Activated CD4-positive, alpha-beta T cell treated with anti-CD3 and anti-CD28 coated beads for 48 hours (primary cell): ENCODE results near the gene RASAL3.

Experiments used
- DNase-seq: peaks from one replicate; pipeline ENCODE4 v3.0.0-alpha.2; 2020

The RASAL3 gene

GRCh38 chr19:15448778-15449619 is 15.3 kb downstream of the RASAL3 start:
- no peak for DNase-seq

DNA sequence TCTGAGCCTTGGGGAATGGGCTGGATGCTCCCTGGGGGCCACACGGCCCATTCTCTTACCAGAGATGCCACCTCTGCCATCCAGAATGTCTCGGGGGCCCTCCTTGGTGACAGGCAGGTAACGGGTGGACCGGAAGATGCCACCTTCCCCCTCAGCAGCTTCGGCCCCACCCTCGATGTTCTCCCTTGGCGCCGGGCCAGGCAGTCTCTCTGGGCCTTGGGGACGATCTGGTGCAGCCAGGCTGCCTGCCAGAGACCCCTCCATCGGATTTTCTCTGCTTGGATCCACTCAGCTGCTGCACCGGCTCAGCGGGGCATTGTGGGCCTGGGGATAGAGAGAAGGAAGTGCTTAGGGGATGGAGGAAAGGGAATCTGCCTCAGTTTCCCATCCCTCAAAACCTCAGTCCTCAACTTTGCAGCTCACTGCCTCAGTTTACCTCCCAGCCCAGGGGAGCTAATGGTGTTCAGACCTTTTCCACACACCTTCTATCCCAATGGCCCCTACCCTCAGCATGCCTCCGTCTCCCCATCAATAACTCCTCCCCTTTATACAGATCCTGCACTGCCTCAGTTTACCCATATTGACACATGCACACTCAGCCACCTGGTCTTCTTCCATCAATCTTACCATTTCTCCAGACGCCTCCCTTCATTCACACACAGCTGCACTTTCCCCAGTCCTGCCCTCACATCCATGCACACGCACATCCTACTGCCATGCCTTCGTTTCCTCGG is 16.1 kb downstream of the RASAL3 start:
- DNase-seq = no peak

- DNase-seq = no peak
These were observed 17.3 kb downstream of the RASAL3 start for GRCh38 chr19:15447057-15447456.

DNA sequence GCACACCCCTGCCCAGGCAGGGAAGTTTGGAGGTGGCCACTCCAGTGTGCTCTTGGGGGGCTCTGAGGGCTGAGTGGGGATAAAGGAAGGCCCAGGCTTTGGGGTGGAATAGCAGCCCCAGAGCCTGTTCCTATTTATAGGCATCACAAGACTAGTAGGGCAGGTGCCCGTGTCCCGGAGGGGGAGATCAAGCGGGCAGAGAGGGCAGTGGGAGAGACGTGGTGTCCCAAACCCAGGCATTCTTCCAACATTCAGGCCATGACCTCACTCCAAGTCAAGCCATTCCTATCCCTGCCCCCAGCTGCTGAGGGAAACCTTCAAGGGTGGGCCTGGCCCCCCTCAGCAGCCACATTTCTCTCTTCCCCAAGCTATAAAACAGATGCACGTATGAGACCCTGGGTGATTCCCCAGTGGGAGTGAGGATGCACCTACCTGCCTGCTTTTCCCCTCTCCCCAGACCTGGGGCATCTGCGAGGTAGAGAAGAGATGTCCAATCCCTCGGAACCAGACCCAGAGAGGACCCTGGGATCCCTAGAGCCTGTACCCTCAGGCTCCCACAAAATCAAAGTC is 18.5 kb downstream of the RASAL3 start:
- DNase-seq = no peak

GRCh38 chr19:15445227-15445605 is 19.1 kb downstream of the RASAL3 start:
- DNase-seq = no peak

- DNase-seq = no peak
These were observed 19.7 kb downstream of the RASAL3 start for GRCh38 chr19:15444505-15445226.

DNA sequence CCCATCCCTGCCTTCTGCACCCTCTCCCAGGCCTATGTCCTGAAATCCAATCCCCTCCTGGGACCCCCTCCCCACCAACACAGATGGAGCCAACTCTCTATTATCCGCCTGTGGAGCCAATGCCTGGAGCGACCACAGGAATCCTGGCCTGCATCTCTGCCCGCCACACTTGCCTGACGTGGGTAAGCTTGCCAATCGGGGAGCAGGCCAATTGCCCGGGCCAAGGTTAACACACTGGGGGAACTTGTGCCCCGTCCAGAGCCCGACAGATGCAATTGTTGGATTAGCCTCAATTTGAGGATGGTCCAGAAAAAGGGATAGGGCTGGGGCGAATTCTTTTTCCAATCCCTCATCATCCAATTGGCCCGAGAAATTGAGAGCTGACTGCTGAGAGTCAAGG is 20.5 kb downstream of the RASAL3 start:
- no peak for DNase-seq

- DNase-seq = no peak
These were observed 21.0 kb downstream of the RASAL3 start for GRCh38 chr19:15443325-15443724.

DNA sequence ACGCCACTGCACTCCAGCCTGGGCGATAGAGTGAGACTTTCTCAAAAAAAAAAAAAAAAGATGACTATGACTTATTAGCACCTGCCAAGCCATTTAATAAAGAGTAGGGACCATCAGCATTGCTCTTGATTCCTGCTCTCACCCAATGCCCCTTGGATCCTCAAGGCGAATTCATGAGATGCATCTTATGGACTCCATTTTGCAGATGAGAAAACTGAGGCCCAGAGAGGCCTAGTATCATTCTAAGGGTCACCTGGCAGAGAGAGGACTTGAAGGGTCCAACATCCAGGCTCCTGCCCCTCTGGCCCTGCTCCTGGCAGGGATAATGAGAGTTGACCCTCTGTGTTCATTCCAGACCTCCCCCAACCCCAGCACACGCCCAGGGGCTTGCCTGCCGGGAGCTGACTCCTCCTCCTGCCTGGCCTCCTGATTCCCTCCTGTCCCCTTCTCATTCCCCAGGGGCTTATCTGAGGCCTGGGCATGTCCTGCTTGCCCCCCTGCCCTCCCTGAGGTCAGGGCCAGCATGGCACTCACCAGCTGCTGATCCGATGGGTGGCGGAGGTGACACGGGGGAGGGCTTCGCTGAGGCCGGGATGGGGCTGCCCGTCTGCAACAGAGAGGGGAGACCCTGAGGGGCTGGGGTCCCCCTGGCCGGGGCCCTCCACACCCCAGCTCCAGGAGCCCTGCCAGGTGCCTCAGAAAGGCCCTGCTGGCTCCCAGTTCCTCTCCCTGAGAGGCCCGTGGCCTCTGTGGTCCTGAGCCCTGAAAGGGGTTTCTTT is 22.0 kb downstream of the RASAL3 start:
- no peak for DNase-seq

DNA sequence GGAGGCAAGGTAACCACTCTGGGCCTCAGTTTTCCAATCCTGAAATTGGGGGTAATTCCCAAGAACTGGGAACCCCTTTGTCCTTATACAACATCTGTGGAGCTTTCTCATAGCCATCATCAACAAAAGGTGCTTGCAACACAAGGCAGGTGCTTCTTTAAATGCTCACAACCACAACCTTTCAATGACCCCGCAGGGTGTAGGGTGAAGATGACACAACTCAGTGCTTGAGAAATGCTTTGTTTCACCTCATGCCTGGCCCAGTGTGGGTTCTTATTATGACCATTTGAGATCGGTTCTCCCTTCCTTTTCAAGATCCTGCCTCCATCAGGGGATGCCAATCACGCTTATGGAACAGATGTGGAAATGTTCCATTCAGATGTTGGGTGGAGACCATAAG is 23.0 kb downstream of the RASAL3 start:
- DNase-seq = no peak

GRCh38 chr19:15439821-15440641 is 24.3 kb downstream of the RASAL3 start:
- no peak for DNase-seq

DNA sequence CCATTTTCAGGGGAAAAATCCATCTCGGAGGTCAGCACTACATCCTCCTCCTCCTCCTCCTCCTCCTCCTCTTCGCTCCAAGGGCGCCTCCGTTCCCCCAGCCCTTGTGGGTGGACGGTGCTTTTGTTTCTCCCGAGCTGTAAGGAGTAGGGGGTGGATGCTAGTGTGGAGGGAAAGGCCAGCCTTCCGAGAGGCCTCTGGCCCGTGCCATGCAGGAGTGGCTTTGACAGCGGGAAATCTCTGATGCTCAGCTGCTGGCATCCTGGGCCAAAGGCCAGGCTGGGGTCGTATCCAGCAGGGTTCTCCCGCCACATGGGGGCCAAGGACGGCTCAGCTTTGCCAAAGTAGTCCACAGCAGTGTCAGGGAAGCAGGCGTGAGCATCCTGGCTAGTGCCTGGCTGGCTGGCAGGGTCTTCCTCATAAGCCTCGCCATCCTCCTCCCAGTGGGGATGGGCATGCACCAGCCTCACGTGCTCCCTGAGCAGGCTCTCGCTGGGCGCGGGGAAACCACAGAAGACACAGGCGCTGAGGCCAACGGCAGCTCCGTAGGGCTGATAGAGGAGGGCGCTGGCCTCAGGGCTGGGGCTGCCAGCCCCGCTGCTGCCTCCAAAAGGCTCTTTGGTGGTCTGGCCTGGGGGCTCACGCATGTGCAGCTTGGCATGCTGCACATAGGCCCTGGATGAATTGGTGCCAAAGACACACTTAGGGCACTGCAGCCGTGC is 25.1 kb downstream of the RASAL3 start:
- no peak for DNase-seq

- DNase-seq = no peak
These were observed 25.8 kb downstream of the RASAL3 start for GRCh38 chr19:15438577-15438976.

DNA sequence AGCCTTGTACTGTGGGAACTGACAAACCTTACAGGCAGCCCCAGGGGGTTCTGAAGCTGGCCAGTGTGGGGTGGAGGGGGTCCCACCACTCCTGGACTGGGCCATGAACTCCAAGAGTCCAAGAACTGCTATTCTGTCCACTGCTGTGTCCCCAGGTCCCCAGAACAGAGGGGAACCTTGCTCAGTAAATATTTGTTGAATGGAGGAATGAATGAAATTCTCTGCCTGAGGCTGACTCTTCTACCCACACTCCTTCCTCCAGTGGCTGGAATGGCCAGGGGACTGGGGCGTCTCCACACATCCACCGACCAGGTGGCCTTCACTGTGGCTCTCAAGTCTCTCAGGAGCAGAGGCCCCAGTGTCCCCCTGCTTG is 26.2 kb downstream of the RASAL3 start:
- no peak for DNase-seq

- DNase-seq = no peak
These were observed 26.8 kb downstream of the RASAL3 start for GRCh38 chr19:15437355-15438123.

- no peak for DNase-seq
These were observed 27.6 kb downstream of the RASAL3 start for GRCh38 chr19:15436826-15437110.

- DNase-seq = no peak
These were observed 28.1 kb downstream of the RASAL3 start for GRCh38 chr19:15436012-15436825.

GRCh38 chr19:15433519-15434069 is 30.8 kb downstream of the RASAL3 start:
- no peak for DNase-seq
